Adrenal gland (tissue), 5 donors: ENCODE data around the gene NOX5.

Experiments
- CTCF ChIP-seq, 6 experiments: fragments of 450-650 bp in 4 of 6; fragments of 200-600 bp in 2 of 6; sonication (generic) in 1 of 6; IDR thresholded peaks; 1 replicate in 5 of 6; 2 replicates in 1 of 6; pipeline versions ENCODE4 v1.5.1 to v1.8.0; 2016 to 2021; ENCODE audit warnings: antibody characterized with exemption in 6 of 6, mild to moderate bottlenecking in 2 of 6, moderate library complexity in 1 of 6
- POLR2A ChIP-seq, 2 donors: fragments of 450-650 bp; IDR thresholded peaks; one replicate each; pipeline ENCODE4 v1.6.1; 2017; ENCODE audit warnings: antibody characterized with exemption in 2 of 2, mild to moderate bottlenecking in 2 of 2, moderate library complexity in 1 of 2
- donor health status: DM: no; HTN: no; CAD: no.

DNA sequence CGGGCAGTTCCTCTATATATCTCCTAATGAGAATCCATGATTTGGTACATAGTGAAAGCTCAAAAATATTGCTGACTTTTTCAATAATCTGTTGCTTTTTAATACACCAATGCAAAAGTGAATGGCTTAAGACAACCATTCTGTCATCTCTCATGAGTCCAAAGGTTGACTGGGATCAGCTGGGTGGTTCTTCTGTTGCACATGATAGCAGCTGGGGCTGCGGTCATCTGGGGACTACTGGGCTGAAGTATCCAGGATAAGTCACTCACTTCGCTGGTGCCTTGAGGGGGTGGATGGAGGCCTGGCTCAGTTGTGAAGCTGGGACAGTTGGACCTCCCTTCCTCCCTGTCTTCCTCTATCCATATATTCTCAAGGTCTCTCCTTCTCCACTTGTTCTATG lies 53.7 kb downstream of the NOX5 start:
- no peak for TF ChIP-seq CTCF (IDR thresholded peaks at IDR 0.05)
- TF ChIP-seq POLR2A (IDR thresholded peaks at IDR 0.05), result no peak
